G401.6 (cell line): ENCODE results near the gene KCNMA1.
"Not testable (repeated sequence)": the region's sequence is repeated elsewhere in the genome, so short reads cannot be mapped to it uniquely, and the experiment has no call there.

Source experiments
- FAIRE-seq: peaks from 2 replicates; lab custom pipeline; 2012; peaks lifted over from hg19 to GRCh38; lab: Jason Lieb, UNC

Gene KCNMA1

GRCh38 chr10:77531441-77532001 is 106.1 kb downstream of the KCNMA1 start:
- FAIRE-seq, result no peak

- FAIRE-seq, result no peak
These were observed 107.6 kb downstream of the KCNMA1 start for GRCh38 chr10:77530011-77530410.

- no peak for FAIRE-seq
These were observed 108.5 kb downstream of the KCNMA1 start for GRCh38 chr10:77529050-77529576.

GRCh38 chr10:77527839-77528238 is 109.8 kb downstream of the KCNMA1 start:
- no peak for FAIRE-seq

GRCh38 chr10:77526868-77527617 is 110.6 kb downstream of the KCNMA1 start:
- no peak for FAIRE-seq

GRCh38 chr10:77524281-77524711 is 113.3 kb downstream of the KCNMA1 start:
- FAIRE-seq, result no peak

DNA sequence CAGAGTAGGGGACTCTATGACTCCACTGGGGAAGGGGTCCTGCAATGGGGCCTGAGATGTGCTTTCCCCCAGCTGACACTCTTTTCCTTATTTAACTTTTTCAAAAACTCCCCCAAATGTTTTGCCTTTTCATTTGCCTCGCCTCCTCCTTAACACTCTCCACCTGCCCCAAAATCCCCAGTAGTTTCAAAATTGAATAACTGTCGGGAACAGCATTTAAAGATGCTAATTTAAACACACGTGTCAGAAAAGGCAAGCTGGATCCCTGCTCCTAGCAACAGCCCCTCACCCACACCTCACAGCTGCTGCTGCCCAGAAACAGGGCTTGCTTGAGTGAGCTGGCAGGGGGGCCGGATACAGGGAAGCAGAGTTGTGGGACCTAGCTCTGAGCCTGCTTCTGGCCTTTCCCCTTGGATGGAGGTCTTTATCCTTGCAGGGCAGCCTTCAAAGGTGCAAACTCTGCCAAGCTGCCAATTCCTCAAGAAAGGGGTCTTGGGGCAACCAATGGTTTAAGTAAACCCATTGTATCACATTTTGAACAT is 115.3 kb downstream of the KCNMA1 start:
- FAIRE-seq, result no peak

DNA sequence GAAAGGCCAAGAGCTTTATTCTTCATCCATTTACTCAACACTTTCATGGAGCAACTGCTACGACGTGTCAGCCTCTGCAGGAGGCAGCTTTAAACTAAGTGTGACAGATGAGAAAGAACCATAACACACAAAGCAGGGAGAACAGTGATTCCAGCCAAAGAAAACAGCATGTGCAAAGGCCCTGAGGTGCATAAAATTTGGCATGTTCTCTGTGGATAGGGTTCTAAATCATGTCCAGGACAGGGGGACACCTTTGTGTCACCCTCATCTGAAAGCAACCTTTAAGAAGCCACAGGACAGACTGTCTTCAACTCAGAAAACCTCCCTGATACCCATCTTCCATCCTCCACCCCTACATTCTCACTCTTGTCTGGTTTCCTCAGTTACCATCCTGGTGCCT is 116.6 kb downstream of the KCNMA1 start:
- FAIRE-seq, result no peak

DNA sequence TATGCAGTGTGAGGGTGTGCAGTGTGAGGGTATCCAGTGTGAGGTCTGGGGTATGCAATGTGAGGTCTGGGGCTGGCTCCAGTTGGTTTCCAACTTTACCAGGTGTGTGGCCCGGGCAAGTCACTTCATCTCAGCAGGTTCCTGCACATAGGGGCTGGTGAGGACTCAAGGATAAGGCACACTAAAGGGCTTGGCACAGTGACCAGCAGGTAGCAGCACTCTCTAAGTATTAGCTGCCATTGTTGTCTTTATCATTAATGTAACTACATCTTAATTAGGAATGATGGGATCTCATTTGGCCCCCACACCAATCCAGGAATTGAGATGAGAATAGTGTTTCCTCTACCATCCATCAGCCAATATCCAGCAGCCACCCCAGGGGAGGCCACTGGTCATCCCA is 117.3 kb downstream of the KCNMA1 start:
- no peak for FAIRE-seq

DNA sequence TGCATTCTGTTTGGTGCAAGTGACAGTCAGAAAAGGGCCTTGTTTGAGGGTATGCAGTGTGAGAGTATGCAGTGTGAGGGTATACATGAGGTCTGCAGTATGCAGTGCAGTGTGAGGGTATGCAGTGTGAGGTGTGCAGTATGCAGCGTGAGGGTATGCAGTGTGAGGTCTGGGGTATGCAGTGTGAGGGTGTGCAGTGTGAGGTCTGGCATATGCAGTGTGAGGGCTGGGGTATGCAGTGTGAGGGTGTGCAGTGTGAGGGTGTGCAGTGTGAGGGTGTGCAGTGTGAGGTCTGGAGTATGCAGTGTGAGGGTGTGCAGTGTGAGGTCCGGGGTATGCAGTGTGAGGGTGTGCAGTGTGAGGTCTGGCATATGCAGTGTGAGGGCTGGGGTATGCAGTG is 117.8 kb downstream of the KCNMA1 start:
- not testable (repeated sequence) for FAIRE-seq

DNA sequence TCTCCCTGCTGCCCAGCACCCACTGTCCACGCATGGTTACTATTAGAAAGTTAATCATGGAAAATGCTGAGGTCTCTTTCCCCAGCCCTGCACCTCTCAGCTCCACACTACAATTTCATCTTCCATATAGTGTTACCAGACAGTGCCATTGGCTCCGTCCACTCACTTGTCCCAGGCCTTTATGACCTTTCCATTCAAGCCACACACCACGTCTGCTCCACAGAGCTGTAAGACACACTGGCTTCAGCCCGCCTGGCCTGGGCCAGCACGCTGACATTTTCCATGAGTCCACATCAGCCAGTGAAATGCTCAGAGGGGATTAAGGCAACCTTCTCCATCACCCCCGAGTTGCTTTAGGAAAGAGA is 118.7 kb downstream of the KCNMA1 start:
- no peak for FAIRE-seq

GRCh38 chr10:77518241-77518909 is 119.2 kb downstream of the KCNMA1 start:
- no peak for FAIRE-seq

- FAIRE-seq, result no peak
These were observed 121.0 kb downstream of the KCNMA1 start for GRCh38 chr10:77516575-77516974.

- FAIRE-seq, result no peak
These were observed 122.7 kb downstream of the KCNMA1 start for GRCh38 chr10:77514870-77515269.

DNA sequence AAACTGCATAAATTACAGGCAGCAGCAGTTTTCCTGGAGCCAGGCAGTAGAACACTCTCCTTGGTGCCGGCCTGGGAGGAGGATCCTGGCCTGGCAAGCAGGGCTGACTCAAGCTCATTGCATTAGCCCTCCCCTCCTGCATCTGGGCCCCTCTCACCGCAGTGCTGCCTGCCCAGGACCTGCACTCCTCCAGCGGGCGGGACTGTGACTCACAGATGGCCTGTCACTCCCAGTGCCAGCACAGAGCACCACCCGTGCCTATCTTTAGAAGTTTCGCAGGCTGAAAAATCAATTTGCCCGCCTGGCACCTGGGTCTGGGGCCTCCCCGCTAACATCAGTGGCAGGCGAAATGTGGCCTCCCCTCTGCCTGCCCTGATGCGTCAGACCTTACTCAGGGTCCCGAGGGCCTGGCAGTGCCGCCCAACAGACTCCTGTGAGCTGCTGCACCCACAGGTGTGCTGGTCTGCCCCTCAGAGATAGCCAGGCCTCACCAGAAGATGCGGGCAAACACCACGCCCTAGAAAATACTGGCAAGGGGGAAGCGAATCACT is 123.8 kb downstream of the KCNMA1 start:
- no peak for FAIRE-seq

GRCh38 chr10:77513220-77513619 is 124.4 kb downstream of the KCNMA1 start:
- no peak for FAIRE-seq

DNA sequence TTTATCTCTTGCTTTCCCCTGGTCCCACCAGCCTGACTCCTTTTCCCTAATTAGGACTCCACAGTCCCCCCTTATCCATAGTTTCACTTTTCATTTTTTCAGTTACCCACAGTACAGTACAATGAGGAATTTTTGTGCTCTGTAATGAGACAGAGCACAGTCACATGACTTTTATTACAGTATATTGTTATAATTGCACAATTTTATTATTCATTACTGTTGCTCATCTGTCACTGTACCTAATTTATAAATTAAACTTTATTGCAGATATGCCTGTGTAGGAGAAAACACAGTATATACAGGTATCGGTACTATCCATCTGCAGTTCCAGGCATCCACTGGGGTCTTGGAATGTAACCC is 125.4 kb downstream of the KCNMA1 start:
- FAIRE-seq, result no peak

- no peak for FAIRE-seq
These were observed 126.0 kb downstream of the KCNMA1 start for GRCh38 chr10:77511498-77512218.

GRCh38 chr10:77510695-77511094 is 126.9 kb downstream of the KCNMA1 start:
- no peak for FAIRE-seq

DNA sequence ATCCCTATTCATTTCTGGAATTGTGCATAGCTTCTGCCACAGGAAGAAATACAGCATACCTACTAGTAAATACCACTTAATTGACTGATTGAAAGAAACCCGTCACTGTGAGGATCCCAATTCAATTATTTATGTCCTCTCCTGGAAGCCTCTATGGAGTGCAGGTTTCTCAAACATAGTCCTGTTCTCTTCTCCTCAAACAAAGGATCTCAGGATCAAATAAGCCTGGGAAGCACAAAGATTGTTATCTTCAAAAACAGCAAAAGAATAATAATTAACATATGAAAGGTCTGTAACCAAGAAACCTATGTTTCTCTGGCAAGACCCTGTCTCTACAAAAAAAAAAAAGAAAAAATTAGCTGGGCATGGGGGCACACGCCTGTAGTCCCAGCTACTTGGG is 127.3 kb downstream of the KCNMA1 start:
- no peak for FAIRE-seq

DNA sequence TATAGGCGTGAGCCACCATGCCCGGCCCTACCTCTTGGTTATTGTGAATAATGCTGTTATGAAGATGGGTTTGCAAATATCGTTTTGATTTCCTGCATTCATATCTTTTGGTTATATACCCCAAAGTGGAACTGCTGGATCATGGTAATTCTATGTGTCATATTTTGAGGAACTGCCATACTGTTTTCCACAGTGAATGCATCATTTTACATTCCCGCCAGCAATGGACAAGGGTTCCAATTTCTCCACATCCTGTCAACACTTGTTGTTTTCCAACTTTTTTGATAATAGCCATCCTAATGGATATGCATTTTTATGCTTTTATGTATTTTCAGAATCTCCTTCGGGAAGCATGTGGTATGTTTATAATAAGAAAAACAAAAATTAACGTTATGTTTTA is 128.2 kb downstream of the KCNMA1 start:
- FAIRE-seq, result no peak

DNA sequence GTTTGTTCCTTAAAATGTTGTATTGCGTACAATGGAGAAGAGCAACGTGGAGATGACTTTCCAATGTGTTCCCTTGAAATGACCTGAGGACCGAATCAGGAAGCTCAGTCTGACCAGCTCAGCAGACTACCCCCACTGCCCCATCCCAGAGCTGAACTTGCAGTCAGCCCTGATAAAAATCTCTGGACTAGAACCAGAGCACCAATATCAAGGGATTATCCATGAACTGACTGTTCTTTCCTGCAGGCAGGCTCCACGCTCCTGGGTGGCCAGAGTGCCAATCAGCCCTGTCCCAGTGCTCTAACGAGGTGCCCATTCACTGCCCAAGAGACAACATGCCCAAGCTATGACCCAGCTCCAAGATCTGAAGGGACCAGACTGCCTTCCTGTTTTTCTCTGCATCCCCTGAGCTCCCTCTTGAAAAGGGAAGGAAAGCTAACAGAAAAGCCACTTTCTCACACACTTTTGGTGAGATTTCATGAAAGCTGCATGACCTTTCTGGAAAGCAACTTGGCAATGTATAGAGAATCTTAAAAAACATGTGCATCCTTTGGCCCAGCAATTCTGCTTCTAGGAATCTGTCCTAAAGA is 130.2 kb downstream of the KCNMA1 start:
- FAIRE-seq, result no peak
